Iris pigment epithelial cell (primary cell): Measurements from ENCODE around the gene PPP4R2.
A peak's percentile ranks its signal among the peaks of the same experiment; 100 is the strongest.

Source experiments
- DNase-seq: peaks from one replicate; pipeline ENCODE4 v3.0.0-alpha.2; 2011; ENCODE audit warnings: low read depth

The PPP4R2 gene

GRCh38 chr3:72996473-72997333 lies at the start of gene PPP4R2:
Gene PPP4R2 (plus strand): TSS chr3:72996811. CDS start chr3:72997038, 227 bp downstream.
- peak; percentile 87 for DNase-seq

- DNase-seq = no peak
Observed at GRCh38 chr3:72947715-72948490, 48.7 kb upstream of the PPP4R2 start.

GRCh38 chr3:72949016-72949415 lies 47.6 kb upstream of the PPP4R2 start:
- DNase-seq = no peak

- no peak for DNase-seq
Observed at GRCh38 chr3:72950372-72950771, 46.2 kb upstream of the PPP4R2 start.

GRCh38 chr3:72950801-72951200 lies 45.8 kb upstream of the PPP4R2 start:
- DNase-seq = no peak

- peak; percentile 25 for DNase-seq
Observed at GRCh38 chr3:72951259-72951722, 45.3 kb upstream of the PPP4R2 start.

- peak; percentile 66 for DNase-seq
Observed at GRCh38 chr3:72953325-72953956, 43.2 kb upstream of the PPP4R2 start.

- no peak for DNase-seq
Observed at GRCh38 chr3:72957297-72957696, 39.3 kb upstream of the PPP4R2 start.

- no peak for DNase-seq
Observed at GRCh38 chr3:72959336-72959735, 37.3 kb upstream of the PPP4R2 start.

- peak; percentile 89 for DNase-seq
Observed at GRCh38 chr3:72960812-72961518, 35.6 kb upstream of the PPP4R2 start.

GRCh38 chr3:72961752-72962151 lies 34.9 kb upstream of the PPP4R2 start:
- no peak for DNase-seq

GRCh38 chr3:72962317-72962716 lies 34.3 kb upstream of the PPP4R2 start:
- no peak for DNase-seq

GRCh38 chr3:72964633-72965032 lies 32.0 kb upstream of the PPP4R2 start:
- DNase-seq = no peak

- DNase-seq = peak; percentile 39
Observed at GRCh38 chr3:72968266-72968664, 28.3 kb upstream of the PPP4R2 start.

- peak; percentile 73 for DNase-seq
Observed at GRCh38 chr3:72969766-72970165, 26.8 kb upstream of the PPP4R2 start.

- DNase-seq = no peak
Observed at GRCh38 chr3:72970942-72971341, 25.7 kb upstream of the PPP4R2 start.

GRCh38 chr3:72972706-72973030 lies 23.9 kb upstream of the PPP4R2 start:
- no peak for DNase-seq

GRCh38 chr3:72973031-72973723 lies 23.4 kb upstream of the PPP4R2 start:
- no peak for DNase-seq

- DNase-seq = no peak
Observed at GRCh38 chr3:72973786-72974185, 22.8 kb upstream of the PPP4R2 start.

GRCh38 chr3:72974956-72975355 lies 21.7 kb upstream of the PPP4R2 start:
- DNase-seq = no peak

GRCh38 chr3:72976281-72976741 lies 20.3 kb upstream of the PPP4R2 start:
- DNase-seq = peak; percentile 90
